GM21825 (cell line): ENCODE data around the gene RPL36.
"Not testable (repeated sequence)": the region's sequence is repeated elsewhere in the genome, so short reads cannot be mapped to it uniquely, and the experiment has no call there.

Experiments
- ATAC-seq: cut with Tn5 transposase; IDR thresholded peaks from one replicate; pipeline ENCODE4 v1.9.1; 2021; ENCODE audit warnings: mild to moderate bottlenecking, moderate library complexity; ENCODE audit not compliant: unreplicated experiment

RPL36 gene

DNA sequence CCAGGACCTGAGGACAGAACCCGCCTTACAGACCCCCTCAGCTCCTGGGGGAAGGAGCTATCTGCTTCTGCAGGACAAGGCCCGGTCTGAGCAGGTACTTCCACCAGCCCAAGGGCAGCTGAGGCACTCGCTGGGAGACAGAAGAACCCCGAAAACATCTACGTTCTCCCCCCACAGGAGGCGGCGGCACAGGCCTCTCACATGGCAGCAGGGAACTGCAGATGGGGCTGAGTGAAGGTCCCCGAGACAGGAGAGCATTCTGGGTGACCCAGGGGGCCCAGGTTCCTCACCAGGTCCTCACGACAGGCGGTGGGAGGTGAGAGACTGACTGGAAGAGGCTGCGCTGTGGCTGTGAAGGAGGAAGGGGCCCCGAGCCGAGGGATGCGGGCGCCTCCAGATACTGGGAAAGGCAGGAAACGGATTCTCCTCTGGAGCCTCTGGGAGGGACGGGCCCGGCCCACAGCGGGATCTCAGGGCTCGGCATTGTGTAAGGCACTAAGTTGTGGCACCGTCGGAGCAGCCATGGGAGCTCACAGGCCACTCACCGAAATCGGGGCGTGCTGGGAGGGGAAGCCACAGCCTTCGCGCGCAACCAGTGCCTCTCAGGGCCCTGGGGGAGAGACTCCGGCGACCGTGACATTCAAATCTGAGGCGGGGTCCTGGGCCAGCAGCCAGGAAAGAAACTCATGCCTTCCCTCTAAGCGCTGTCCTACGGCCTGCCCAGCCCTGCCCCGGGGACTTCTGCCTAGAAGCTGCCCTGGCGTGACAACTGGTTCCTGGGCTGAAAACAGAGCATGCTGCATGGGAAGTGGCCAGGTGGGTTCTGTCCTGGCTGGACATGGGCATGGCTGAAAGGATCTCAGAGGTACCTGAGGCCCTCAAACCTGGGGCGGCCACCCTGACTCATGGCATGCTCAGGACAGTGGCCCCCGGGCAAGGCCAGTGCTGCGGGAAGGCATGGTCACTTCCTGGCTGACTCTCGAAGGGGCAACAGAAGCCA lies 14.0 kb downstream of the RPL36 start:
- no peak for ATAC-seq

DNA sequence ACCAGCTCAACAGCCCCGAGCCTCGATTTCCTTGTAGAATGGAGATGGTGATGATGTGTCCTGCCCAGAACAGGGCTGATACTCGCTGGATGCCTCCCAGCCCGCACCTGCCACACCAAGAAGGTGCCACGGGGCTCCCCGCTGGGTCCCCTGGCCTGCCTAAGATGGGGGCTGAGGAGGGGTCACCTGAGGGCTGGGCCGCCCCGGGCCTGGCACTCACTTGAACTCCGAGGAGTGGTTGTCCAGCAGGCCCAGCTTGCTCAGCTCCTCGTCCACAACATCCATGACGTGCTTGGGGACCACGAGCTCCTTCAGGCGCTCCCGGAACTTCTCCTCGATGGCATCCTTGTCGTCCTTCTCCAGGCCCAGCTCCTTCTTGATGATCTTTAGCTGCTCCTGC lies 15.5 kb downstream of the RPL36 start:
- no peak for ATAC-seq

DNA sequence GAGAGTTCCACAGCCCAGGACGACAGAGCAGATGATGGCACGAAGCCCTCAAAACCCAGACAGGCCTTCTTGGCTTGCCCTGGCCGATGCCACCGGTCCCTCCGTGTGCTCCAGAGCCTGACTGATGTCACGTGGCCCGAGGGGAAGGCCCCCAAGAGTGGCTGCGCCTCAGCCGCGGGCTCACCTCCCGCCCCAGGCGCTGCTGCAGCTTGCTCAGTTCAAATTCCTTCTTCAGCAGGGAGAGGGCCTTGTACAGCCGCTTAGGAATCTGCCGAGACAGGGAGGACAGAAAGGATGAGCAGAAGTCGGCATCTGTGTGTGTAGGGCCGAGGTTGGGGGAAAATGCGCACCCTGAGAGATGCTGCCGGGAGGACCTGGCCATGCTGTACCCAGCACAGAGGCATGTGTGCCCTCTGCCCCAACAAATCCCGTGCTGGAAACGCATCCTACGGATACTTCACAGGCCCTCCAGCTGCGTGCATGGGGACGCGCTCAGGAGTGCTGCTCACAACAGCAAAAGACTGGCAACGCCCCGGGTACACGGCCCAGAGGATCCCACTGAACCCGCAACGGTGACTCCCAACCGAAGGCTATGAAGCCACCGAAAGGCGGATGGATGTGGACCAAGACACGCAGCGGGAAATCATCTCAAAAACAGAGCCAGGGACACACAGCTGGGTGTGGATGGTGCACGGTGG lies 16.9 kb downstream of the RPL36 start:
- ATAC-seq: no peak

DNA sequence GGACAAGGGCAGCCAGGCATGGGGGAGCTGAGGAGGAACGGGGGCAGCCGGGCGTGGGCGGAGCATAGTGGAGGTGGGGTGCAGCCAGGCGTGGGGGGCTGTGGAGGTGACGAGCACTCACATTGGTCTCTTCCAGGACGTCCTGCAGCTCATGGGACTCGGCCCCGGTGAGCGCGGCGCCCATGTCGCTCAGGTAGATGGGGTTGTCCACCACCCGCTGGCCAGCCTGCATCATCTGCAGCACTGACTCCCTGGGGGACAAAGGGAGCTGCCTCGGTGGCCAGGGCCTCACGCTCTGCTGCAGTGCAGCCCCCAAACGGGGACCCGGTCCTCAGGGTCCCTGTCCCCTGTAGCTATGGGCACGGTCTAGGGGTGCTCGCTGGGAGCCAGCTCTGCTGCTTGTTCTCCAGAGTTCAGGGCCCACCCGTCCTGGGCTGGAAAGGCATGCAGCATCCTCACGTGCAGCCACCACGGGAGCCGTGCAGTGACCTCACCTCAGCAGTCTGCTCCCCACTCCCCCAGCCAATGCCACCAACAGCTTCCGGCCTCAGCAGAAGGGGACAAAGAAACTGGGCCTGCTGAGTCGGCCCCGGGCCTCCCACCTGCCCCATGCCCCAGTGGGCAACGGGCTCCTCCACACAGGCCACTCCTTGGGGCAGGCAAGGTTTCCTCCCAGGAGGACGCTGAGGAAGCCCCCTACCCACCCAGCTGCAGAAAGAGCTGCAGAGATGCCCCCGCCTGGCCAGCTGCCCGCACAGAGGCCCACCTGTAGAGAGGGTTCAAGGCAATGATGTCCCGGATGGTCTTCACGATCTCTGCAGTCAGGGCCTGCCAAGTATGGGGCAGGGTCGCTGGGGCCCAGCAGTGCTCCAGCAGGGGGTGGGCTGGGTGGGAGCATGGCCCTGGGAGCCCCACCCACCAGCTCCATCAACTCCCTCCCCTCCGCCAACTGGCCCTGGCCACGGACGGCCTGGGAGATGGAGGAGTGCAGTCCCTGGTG lies 17.8 kb downstream of the RPL36 start:
- ATAC-seq: no peak

DNA sequence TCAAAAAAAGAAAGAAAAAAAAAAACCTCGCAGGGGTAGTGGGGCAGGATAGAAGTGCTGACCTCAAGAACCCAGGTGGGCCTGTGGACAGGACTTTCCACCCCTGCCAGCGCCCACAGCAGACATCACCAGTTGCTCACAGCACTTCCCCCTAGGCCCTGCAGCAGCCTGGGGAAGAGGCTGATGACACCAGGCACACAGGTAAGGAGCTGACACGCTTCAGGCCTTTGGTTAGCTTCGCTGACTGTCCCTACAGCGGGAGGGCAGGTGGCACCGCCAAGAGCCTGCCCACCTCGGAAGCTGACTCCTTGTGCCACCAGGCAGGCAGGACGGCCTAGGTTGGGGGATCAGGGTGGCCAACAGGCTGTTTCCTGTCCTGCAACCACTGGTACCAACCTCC lies 20.9 kb downstream of the RPL36 start:
- ATAC-seq: no peak

DNA sequence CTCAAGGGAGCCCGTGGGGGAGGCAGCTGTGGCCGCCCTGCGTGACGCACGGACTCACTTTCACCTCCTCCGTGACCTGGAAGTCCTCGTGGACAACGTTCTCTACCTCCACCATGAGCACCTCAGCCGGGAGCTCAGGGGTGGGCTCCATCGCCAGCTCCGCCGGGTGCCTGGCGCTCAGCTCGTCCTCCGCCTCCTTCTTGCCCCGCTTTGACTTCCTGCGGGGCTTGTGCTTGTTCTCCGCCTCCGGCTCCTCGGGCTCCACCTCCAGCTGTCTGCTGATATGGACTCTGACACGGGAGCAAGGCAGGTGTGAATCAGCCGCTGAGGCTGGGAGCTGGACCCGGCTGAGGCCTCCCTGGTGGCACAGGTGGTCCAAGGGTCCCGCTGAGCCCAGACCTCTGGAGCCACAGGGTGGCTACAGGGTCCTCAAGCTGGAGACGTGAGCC lies 21.6 kb downstream of the RPL36 start:
- ATAC-seq: no peak

DNA sequence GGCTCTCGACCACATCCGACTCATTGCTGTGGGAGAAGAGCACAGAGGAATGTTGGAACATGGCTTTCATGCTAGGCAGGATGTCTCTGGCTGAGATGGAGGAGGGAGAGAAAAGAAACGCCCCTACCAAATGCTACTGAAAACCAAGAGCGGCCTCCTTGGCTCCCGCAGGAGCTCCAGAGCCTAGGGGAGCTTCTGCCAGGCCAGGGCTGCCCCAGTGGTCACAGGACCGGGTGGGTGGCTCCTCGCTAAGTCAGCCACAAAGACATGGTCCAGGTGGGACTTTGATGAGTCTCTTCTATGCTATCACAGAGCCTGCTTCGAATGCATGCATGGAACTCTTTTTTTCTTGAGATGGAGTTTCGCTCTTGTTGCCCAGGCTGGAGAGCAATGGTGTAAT lies 23.1 kb downstream of the RPL36 start:
- no peak for ATAC-seq

DNA sequence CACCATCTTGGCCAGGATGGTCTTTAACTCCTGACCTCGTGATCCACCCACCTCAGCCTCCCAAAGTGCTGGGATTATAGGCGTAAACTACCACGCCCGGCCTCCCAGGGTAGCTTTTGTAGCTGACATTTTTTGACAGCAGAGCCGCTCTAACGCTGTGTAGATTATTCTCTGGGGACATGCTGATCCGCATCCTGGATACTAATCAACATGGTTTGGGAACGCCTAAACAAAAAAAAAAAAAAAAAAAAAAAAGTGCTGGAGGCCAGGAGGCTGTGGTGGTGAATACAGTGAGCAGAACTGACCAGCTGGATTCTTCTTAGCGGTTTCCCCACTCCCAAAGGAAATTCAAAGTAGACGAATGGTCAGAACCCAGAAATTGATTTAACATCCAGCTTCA lies 24.7 kb downstream of the RPL36 start:
- ATAC-seq: no peak

DNA sequence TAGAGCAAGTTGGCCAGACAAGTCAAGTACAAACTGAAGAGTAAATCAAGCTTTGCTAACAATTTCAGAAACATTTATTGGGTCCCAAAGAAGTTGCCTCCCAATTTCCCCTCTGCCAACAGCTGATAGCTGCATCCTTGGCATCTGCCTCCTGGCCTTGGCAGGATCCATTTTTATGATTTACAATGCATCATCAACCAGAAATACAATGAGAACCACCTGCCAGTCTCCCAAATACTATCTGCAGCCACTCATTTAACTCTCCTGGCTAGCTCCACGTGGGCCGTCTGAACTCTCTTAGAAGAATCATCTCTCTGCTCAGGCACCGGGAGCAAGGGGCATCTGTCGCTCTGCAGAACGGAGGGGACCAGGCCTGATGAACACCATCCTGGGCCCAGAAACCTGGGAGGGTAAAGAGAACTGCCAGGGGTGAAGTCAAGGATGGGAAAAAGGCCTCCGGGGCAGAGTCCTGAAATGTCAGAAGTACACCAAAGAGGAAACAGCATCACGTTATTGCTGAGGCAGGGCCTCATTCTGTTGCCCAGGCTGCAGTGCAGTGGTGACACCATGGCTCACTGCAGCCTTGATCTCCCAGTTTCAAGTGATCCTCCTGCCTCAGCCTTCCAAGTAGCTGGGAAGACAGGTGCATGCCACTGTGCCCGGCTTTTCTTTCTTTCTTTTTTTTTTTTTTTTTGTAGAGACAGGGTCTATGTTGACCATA lies 27.3 kb downstream of the RPL36 start:
- no peak for ATAC-seq

DNA sequence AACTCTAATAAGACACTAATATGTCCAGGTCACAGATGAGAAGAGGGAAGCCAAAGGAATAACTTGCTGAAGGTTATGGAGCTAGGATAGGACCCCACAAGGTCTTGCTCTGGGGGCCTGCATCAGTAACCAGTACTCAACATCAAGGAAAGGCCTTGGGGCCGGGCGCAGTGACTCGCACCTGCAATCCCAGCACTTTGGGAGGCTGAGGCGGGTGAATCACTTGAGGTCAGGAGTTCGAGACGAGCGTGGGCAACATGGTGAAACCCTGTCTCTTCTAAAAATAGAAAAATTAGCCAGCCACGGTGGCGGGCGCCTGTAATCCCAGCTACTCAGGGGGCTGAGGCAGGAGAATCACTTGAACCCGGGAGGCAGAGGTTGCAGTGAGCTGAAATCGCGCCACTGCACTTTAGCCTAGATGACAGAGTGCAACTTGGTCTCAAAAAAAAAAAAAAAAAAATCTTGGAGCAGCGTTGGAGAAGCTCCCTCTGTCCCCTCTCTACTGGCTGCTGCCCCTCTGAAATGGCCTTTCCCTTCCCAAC lies 28.0 kb downstream of the RPL36 start:
- no peak for ATAC-seq

DNA sequence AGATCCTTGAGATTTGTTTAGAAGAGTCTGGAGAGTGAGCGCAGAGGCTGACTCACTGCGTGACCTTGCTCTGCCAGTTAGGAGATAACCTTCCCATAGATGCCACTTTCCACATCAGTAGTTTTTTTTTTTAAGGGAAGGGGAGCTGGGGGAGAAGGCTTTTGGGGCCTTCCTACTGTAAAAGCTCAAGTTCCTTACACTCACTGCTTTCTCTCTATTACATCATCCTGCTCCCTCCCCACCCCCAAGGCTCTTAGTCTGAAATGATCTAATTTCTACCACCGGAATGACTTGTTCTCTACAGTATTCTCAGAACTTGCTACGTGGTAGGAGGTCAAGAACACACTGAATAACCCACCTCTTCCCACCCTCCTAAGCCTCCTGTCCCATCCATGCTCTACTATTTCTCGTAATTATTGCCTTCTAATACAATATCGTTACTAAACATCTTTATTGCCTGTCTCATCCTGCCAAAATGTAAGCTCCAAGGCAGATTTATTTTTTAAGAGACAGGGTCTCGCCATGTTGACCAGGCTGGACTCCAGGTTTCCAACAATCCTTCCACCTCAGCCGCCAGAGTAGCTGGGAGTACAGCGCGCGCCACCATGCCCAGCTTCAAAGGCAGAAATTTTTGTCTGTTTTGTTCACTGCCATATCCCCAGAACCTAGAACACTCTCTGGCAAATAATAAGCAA lies 28.6 kb downstream of the RPL36 start:
- ATAC-seq: no peak

DNA sequence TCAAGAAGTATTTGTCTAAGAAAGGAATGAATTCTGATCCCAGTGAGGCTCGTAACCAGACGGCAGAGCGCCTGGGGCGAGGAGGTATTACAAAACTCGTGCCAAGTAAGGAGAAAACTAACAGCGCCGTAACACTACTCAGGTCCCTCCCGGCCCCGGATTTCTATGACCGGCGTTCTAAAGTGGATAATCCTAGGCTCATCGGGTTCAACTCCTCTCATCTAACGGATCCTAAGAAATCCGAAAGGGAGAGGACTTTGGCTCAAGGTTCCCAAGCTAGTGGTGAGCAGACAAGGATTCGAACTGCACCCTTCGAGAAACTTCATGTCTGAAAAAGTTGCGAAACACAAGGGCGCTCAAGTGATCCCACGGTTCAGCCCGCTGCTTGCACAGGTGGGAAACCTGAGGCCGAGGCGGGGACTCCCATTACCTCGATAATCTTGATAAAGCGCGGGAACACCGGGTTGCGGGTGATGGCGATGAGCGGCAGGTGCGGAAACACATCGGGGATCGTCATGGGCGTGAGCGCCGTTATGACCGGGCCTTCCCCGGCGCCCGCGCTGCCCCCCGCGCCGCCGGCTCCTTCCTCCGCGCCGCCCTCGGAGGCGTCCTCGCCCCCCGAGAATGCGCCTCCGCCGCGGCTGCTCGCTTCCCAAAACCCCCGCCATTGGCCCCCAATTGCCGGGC lies 29.3 kb downstream of the RPL36 start:
- no peak for ATAC-seq

DNA sequence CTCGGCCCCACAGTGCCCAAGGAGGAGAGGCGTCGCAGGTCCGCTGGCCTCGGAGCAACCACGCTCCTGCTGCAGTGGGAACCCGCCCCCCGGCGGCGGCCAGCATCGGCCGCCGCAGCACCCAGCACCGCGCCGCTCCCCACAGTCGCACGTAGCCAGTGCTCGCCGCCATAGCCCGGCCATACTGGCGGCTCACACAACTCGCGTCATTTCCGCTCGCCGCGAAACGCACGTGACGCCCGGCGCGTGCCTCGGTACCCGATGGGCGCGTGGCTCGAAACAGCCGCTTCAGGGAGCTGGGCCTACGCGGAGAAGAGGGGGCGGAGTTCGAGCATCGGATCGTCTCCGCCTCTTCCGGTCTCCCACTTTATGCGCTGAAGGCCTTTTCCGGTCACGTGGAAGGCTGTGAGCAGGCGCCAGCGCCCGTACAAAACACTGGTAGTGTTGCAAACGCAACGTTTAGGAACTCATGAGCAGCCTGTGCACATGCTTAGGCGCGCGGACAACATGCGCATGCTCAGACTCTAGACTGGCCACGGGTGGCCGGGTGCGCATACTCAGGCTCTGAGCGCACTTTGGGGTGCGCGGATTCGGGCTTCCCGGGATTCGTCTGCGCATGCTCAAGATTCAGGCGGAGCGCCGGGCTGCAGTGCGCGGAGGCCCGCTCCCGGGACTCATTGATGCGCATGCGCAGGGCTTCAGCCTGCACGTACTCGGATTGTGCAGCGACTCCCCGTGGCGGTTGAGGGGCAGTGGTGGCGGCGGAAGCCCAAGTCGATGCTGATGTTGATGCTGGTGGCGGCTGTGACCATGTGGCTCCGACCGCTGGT lies 30.1 kb downstream of the RPL36 start, which contains the start of the genes CATSPERD and LONP1:
TSS of gene CATSPERD (plus strand) at position 677 of the 830 bp plus-strand sequence. CDS start at position 778, 101 bp downstream.
TSS of gene LONP1 (minus strand) at position 186 of the 830 bp plus-strand sequence. CDS start at position 172, 14 bp downstream.
- peak; percentile 84 for ATAC-seq

DNA sequence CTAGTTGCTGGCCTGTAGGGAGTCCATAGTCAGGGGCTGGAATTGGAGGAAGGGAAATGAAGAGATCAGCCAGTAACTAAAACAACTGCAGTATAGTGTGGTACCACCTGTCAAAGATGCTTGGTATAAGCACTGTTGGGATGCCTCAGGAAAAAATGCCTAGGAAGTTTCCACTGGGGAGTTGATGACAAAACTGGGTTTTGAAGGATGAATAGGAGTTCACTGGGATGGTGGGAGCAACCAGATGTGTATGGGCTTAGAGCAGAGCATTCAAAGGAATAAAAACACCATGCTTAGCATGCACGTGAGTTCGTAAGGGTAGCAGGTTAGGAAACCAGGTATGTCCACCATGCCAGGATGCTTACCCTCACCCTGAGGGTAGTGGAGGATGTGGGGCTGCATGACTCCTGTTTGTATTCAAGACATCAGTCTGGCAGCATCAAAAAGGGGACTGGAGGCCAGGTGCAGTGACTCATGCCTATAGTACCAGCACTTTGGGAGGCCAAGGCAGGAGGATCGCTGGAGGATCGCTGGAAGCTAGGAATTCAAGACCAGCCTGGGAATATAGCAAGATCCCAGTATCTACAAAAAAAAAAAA lies 37.5 kb downstream of the RPL36 start:
- ATAC-seq: no peak

DNA sequence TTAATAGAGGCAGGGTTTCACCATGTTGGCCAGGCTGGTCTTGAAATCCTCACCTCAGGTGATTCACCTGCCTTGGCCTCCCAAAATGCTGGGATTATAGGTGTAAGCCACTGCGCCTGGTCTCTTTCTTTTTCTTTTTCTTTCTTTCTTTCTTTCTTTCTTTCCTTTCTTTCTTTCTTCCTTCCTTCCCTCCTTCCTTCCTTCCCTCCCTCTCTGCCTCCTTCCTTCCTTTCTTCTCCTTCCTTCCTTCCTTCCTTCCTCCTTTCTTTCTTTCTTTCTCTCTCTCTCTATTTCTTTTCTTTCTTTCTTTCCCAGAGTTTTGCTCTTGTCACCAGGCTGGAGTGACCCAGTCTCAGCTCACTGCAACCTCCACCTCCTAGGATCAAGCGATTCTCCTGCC lies 43.1 kb downstream of the RPL36 start:
- ATAC-seq: not testable (repeated sequence)

DNA sequence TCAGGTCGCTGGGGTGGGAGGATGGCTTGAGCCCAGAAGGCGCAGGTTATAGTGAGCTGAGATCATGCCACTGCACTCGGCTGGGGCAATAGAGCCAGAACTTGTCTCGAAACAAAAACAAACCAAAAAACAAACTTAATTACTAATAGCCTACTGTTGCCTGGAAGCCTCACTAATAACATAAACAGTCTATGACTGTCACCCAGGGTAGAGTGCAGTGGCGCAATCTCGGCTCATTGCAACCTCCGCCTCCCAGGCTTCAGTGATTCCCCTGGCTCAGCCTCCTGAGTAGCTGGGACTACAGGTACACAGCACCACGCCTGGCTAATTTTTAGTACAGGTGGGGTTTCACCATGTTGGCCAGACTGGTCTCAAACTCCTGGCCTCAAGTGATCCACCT lies 48.3 kb downstream of the RPL36 start:
- no peak for ATAC-seq
